NCI-H1417 treated with DMSO at 0.1 percent for 48 hours (cell line): ENCODE data around the gene ADGRL3.

Experiments used
- DNase-seq: peaks from one replicate; lab custom pipeline; 2025; lab: John Stamatoyannopoulos, UW

Gene ADGRL3

GRCh38 chr4:61549336-61549735, 349.2 kb downstream of the ADGRL3 start:
- no peak for DNase-seq

- no peak for DNase-seq
Observed at GRCh38 chr4:61553557-61554125, 353.5 kb downstream of the ADGRL3 start.

- DNase-seq = no peak
Observed at GRCh38 chr4:61555789-61556188, 355.7 kb downstream of the ADGRL3 start.

- DNase-seq = no peak
Observed at GRCh38 chr4:61556277-61556676, 356.2 kb downstream of the ADGRL3 start.

- DNase-seq = no peak
Observed at GRCh38 chr4:61559396-61559795, 359.3 kb downstream of the ADGRL3 start.

- DNase-seq = no peak
Observed at GRCh38 chr4:61561028-61561427, 360.9 kb downstream of the ADGRL3 start.

- DNase-seq = no peak
Observed at GRCh38 chr4:61571761-61572559, 371.8 kb downstream of the ADGRL3 start.

- no peak for DNase-seq
Observed at GRCh38 chr4:61575796-61576195, 375.7 kb downstream of the ADGRL3 start.

GRCh38 chr4:61579786-61580185, 379.7 kb downstream of the ADGRL3 start:
- DNase-seq = no peak

GRCh38 chr4:61580721-61581377, 380.7 kb downstream of the ADGRL3 start:
- DNase-seq = no peak

- no peak for DNase-seq
Observed at GRCh38 chr4:61583696-61584095, 383.6 kb downstream of the ADGRL3 start.

- DNase-seq = no peak
Observed at GRCh38 chr4:61588621-61589402, 388.7 kb downstream of the ADGRL3 start.

- no peak for DNase-seq
Observed at GRCh38 chr4:61590881-61591280, 390.8 kb downstream of the ADGRL3 start.

- no peak for DNase-seq
Observed at GRCh38 chr4:61596606-61597340, 396.6 kb downstream of the ADGRL3 start.

GRCh38 chr4:61603086-61603485, 403.0 kb downstream of the ADGRL3 start:
- DNase-seq = no peak

- no peak for DNase-seq
Observed at GRCh38 chr4:61604054-61604453, 403.9 kb downstream of the ADGRL3 start.

GRCh38 chr4:61605984-61606383, 405.9 kb downstream of the ADGRL3 start:
- DNase-seq = no peak

GRCh38 chr4:61614231-61614630, 414.1 kb downstream of the ADGRL3 start:
- DNase-seq = no peak

- DNase-seq = no peak
Observed at GRCh38 chr4:61619528-61619927, 419.4 kb downstream of the ADGRL3 start.

GRCh38 chr4:61628282-61628681, 428.2 kb downstream of the ADGRL3 start:
- DNase-seq = no peak

GRCh38 chr4:61628727-61629126, 428.6 kb downstream of the ADGRL3 start:
- DNase-seq = no peak

GRCh38 chr4:61630548-61630947, 430.4 kb downstream of the ADGRL3 start:
- no peak for DNase-seq
